ENCODE results near the gene OTOG. TPM values are rescaled to one million over a fixed set of nuclear protein-coding genes. Genes with fewer than 3 reads are reported as not detected.

Gene OTOG
- total RNA-seq, 1 donor from 2014 or later, result not detected

GRCh38 chr11:17602105-17603001, 55.3 kb downstream of the OTOG start:
- DNase-seq (ENCODE audit: extremely low read depth, low read depth, low spot score), result no peak

GRCh38 chr11:17603056-17603825, 56.2 kb downstream of the OTOG start:
- no peak for DNase-seq (ENCODE audit: extremely low read depth, low read depth, low spot score)

GRCh38 chr11:17604201-17604914, 57.3 kb downstream of the OTOG start:
- no peak for DNase-seq (ENCODE audit: extremely low read depth, low read depth, low spot score)

- DNase-seq (ENCODE audit: extremely low read depth, low read depth, low spot score), result no peak
Measured at GRCh38 chr11:17604915-17605233, 57.8 kb downstream of the OTOG start.

- DNase-seq (ENCODE audit: extremely low read depth, low read depth, low spot score), result no peak
Measured at GRCh38 chr11:17605651-17606122, 58.6 kb downstream of the OTOG start.

- no peak for DNase-seq (ENCODE audit: extremely low read depth, low read depth, low spot score)
Measured at GRCh38 chr11:17606233-17607082, 59.4 kb downstream of the OTOG start.

- DNase-seq (ENCODE audit: extremely low read depth, low read depth, low spot score), result no peak
Measured at GRCh38 chr11:17607083-17607429, 60.0 kb downstream of the OTOG start.

GRCh38 chr11:17607591-17608570, 60.8 kb downstream of the OTOG start:
- no peak for DNase-seq (ENCODE audit: extremely low read depth, low read depth, low spot score)

- no peak for DNase-seq (ENCODE audit: extremely low read depth, low read depth, low spot score)
Measured at GRCh38 chr11:17608821-17609220, 61.8 kb downstream of the OTOG start.

GRCh38 chr11:17609291-17610084, 62.4 kb downstream of the OTOG start:
- no peak for DNase-seq (ENCODE audit: extremely low read depth, low read depth, low spot score)

- DNase-seq (ENCODE audit: extremely low read depth, low read depth, low spot score), result no peak
Measured at GRCh38 chr11:17610085-17610894, 63.2 kb downstream of the OTOG start.

- no peak for DNase-seq (ENCODE audit: extremely low read depth, low read depth, low spot score)
Measured at GRCh38 chr11:17611049-17611448, 64.0 kb downstream of the OTOG start.

- DNase-seq (ENCODE audit: extremely low read depth, low read depth, low spot score), result no peak
Measured at GRCh38 chr11:17611503-17612220, 64.6 kb downstream of the OTOG start.

GRCh38 chr11:17612221-17613188, 65.4 kb downstream of the OTOG start:
- no peak for DNase-seq (ENCODE audit: extremely low read depth, low read depth, low spot score)

GRCh38 chr11:17613428-17613962, 66.4 kb downstream of the OTOG start:
- no peak for DNase-seq (ENCODE audit: extremely low read depth, low read depth, low spot score)

GRCh38 chr11:17613983-17614382, 66.9 kb downstream of the OTOG start:
- no peak for DNase-seq (ENCODE audit: extremely low read depth, low read depth, low spot score)

Measured in glomerular endothelial cell (primary cell).